CD14-positive monocyte (primary cell): ENCODE measurements around the gene ASPHD2. TPM values are rescaled to one million over a fixed set of nuclear protein-coding genes. Genes with fewer than 3 reads are reported as not detected.

ENCODE experiments used
- DNase-seq, 3 donors: peaks; one replicate each; pipeline ENCODE4 v3.0.0-alpha.2; 2011 to 2022
- H2AFZ ChIP-seq: 2 replicates; pipeline ENCODE4 v1.6.0; 2012; ENCODE audit warnings: mild to moderate bottlenecking, low read depth, low read length, inconsistent platforms; ENCODE audit not compliant: insufficient read depth, poor library complexity, severe bottlenecking
- H3K27ac ChIP-seq, 2 donors: 1 replicate in 1 of 2; 2 replicates in 1 of 2; pipeline ENCODE4 v1.5.1; 2012 to 2013; ENCODE audit warnings: low read length in 2 of 2, control low read depth in 1 of 2, inconsistent platforms in 1 of 2, low read depth in 1 of 2, mild to moderate bottlenecking in 1 of 2
- H3K27me3 ChIP-seq, 2 donors: one replicate each; pipeline versions ENCODE4 v1.6.0 to v1.6.1; 2011 to 2013; ENCODE audit warnings: low read length in 2 of 2; ENCODE audit not compliant: control insufficient read depth in 2 of 2, insufficient read depth in 2 of 2
- H3K36me3 ChIP-seq, 2 donors: replicated peaks in 1 of 2; 1 replicate in 1 of 2; 2 replicates in 1 of 2; pipeline versions ENCODE4 v1.5.1 to v1.6.1; 2012 to 2013; ENCODE audit warnings: low read length in 2 of 2, control low read depth in 1 of 2, inconsistent platforms in 1 of 2, mild to moderate bottlenecking in 1 of 2; ENCODE audit not compliant: insufficient read depth in 2 of 2, control insufficient read depth in 1 of 2
- H3K4me1 ChIP-seq, 2 donors: 1 replicate in 1 of 2; 2 replicates in 1 of 2; pipeline versions ENCODE4 v1.5.1 to v1.6.1; 2012 to 2013; ENCODE audit warnings: low read length in 2 of 2, control low read depth in 1 of 2, inconsistent platforms in 1 of 2, mild to moderate bottlenecking in 1 of 2, moderate library complexity in 1 of 2; ENCODE audit not compliant: insufficient read depth in 2 of 2, control insufficient read depth in 1 of 2
- H3K4me2 ChIP-seq: replicated peaks from 2 replicates; pipeline ENCODE3; 2012; ENCODE audit warnings: low read length, moderate library complexity, mild to moderate bottlenecking; ENCODE audit not compliant: poor library complexity, severe bottlenecking; ENCODE audit errors: extremely low read depth
- H3K4me3 ChIP-seq, 3 experiments: fragments of 200-600 bp in 1 of 3; sonication (generic) in 1 of 3; replicated peaks in 1 of 3; 1 replicate in 2 of 3; 2 replicates in 1 of 3; pipeline ENCODE4 v1.5.1; 2011 to 2013; ENCODE audit warnings: low read length in 3 of 3, mild to moderate bottlenecking in 3 of 3, control low read depth in 2 of 3, low read depth in 2 of 3, inconsistent platforms in 1 of 3, moderate library complexity in 1 of 3
- H3K79me2 ChIP-seq: 2 replicates; pipeline ENCODE4 v1.6.0; 2012; ENCODE audit warnings: mild to moderate bottlenecking, control low read depth, inconsistent platforms, low read length, moderate library complexity; ENCODE audit not compliant: insufficient read depth
- H3K9ac ChIP-seq: 2 replicates; pipeline ENCODE4 v1.6.0; 2017; ENCODE audit warnings: low read length, mild to moderate bottlenecking; ENCODE audit not compliant: insufficient read depth, poor library complexity, severe bottlenecking
- H3K9me3 ChIP-seq, 2 donors: replicated peaks in 1 of 2; 1 replicate in 1 of 2; 2 replicates in 1 of 2; pipeline versions ENCODE4 v1.5.1 to v1.6.1; 2012 to 2013; ENCODE audit warnings: low read length in 2 of 2, control low read depth in 1 of 2; ENCODE audit not compliant: control insufficient read depth in 1 of 2, insufficient read depth in 1 of 2
- H4K20me1 ChIP-seq: 2 replicates; pipeline ENCODE4 v1.6.0; 2012; ENCODE audit warnings: mild to moderate bottlenecking, low read length, control low read depth, moderate library complexity; ENCODE audit not compliant: insufficient read depth
- H3K27ac Mint-ChIP-seq, 7 donors: one replicate each; pipeline ENCODE4 v1.8.0; 2020; ENCODE audit warnings: mild to moderate bottlenecking in 7 of 7, mixed read lengths in 7 of 7, moderate library complexity in 6 of 7, inconsistent platforms in 2 of 7
- H3K27me3 Mint-ChIP-seq, 3 donors: one replicate each; pipeline ENCODE4 v1.8.0; 2021 to 2022; ENCODE audit warnings: low read depth in 3 of 3, mild to moderate bottlenecking in 3 of 3, mixed read lengths in 3 of 3, moderate library complexity in 3 of 3, inconsistent platforms in 1 of 3
- H3K36me3 Mint-ChIP-seq, 2 donors: one replicate each; pipeline ENCODE4 v1.8.0; 2020; ENCODE audit warnings: mixed read lengths in 2 of 2, inconsistent platforms in 1 of 2, mild to moderate bottlenecking in 1 of 2
- H3K4me1 Mint-ChIP-seq: one replicate; pipeline ENCODE4 v1.8.0; 2020; ENCODE audit warnings: mild to moderate bottlenecking, mixed read lengths
- H3K4me3 Mint-ChIP-seq, 2 donors: one replicate each; pipeline ENCODE4 v1.8.0; 2020; ENCODE audit warnings: mild to moderate bottlenecking in 2 of 2, mixed read lengths in 2 of 2, moderate library complexity in 1 of 2
- H3K9me3 Mint-ChIP-seq, 7 donors: one replicate each; pipeline ENCODE4 v1.8.0; 2020 to 2022; ENCODE audit warnings: mixed read lengths in 7 of 7, mild to moderate bottlenecking in 6 of 7, moderate library complexity in 6 of 7, inconsistent platforms in 2 of 7
- CTCF ChIP-seq: fragments of 200-600 bp; IDR thresholded peaks from one replicate; pipeline ENCODE4 v1.8.0; 2022; ENCODE audit warnings: antibody characterized with exemption, mild to moderate bottlenecking
- intact Hi-C, 2 donors: fragments of 100-400 bp; cut with micrococcal nuclease; formaldehyde crosslinking; loops; one replicate each; pipeline versions ENCODE4 v1.15.0 to v1.15.1; 2023
- polyA plus RNA-seq, 3 donors: library from polyadenylated mRNA; depleted of rRNA in 1 of 3; unstranded in 2 of 3; stranded (reverse) in 1 of 3; fragments of 300-500 nt in 2 of 3; fragments of >200 nt in 1 of 3; fragmentation: Illumina TruSeq in 2 of 3; gene quantifications; 1 replicate in 2 of 3; 2 replicates in 1 of 3; pipeline ENCODE4 v1.2.3, GENCODE V29; 2012 to 2021
- small RNA-seq: library from RNA; depleted of rRNA; stranded (forward); fragments of <200 nt; gene quantifications from one replicate; pipeline ENCODE3, GENCODE V24; 2012; ENCODE audit warnings: low read depth; ENCODE audit not compliant: insufficient read length

Gene ASPHD2
- polyA plus RNA-seq, 3 donors, result 2.6 to 6.2 (median 4.1) TPM

- Histone ChIP-seq H3K9ac (no peak overlapping the region), H3K9me3 (no peaks in the 10 kb centered on the region), H4K20me1 (peaks cover 10% of the 10 kb centered on the region), H3K36me3 (peaks cover 87 to 100% of the 10 kb centered on the region in 2 donors), H2AFZ (no peak overlapping the region), H3K27me3 (no peaks in the 10 kb centered on the region), H3K4me3 (no peak overlapping the region), H3K4me1 (no peaks in the 10 kb centered on the region), H3K79me2 (no peaks in the 10 kb centered on the region), H3K4me2 (no peak overlapping the region), H3K27ac (no peak overlapping the region)
- Mint-ChIP-seq H3K27ac (peak overlapping the region in 2 of 7 donors; percentile 41 to 46), H3K27me3 (no peaks in the 10 kb centered on the region), H3K36me3 (peaks cover 90 to 97% of the 10 kb centered on the region in 2 donors), H3K4me3 (no peak overlapping the region), H3K9me3 (no peaks in the 10 kb centered on the region), H3K4me1 (no peaks in the 10 kb centered on the region)
- TF ChIP-seq CTCF, result no peak
- no peak for DNase-seq
- intact Hi-C loops, result no loop called here
Measured at GRCh38 chr22:26494506-26494905, 65.4 kb downstream of the ASPHD2 start.

Small RNAs within 50 kb of the gene (small RNA-seq; reads per million reads assigned to genes)
- gene RNA5SP495, result not detected

Other genes with a start within 250 kb of the ASPHD2 start
- gene HPS4, start 54.5 kb downstream of the ASPHD2 start, polyA plus RNA-seq, result 10 to 100 TPM in 1 of 3 donors, 1 to 10 TPM in 2; 5.7 to 21.6 (median 7.5) TPM
- 10 to 100 TPM in 2 of 3 donors, 1 to 10 TPM in 1; 3.7 to 15.0 (median 10.0) TPM for gene SRRD, start 54.6 kb downstream of the ASPHD2 start, polyA plus RNA-seq
- 10 to 100 TPM; 10.1 to 25.5 (median 19.8) TPM for gene TFIP11, start 83.2 kb downstream of the ASPHD2 start, polyA plus RNA-seq
- 10 to 100 TPM; 62.8 to 83.8 (median 69.5) TPM for gene TPST2, start 160.9 kb downstream of the ASPHD2 start, polyA plus RNA-seq
- 1 to 10 TPM in 1 of 3 donors, under 1 TPM in 2; 0.33 to 1.6 (median 0.78) TPM for gene CRYBB1, start 188.8 kb downstream of the ASPHD2 start, polyA plus RNA-seq
- not detected for gene CRYBA4, start 192.7 kb downstream of the ASPHD2 start, polyA plus RNA-seq
- under 1 TPM; 0.02 to 0.17 (median 0.03) TPM for gene MIAT, start 228.3 kb downstream of the ASPHD2 start, polyA plus RNA-seq